Measurements from ENCODE around the gene FPR1.
A peak's percentile ranks its signal among the peaks of the same experiment; 100 is the strongest.

Gene FPR1

DNA sequence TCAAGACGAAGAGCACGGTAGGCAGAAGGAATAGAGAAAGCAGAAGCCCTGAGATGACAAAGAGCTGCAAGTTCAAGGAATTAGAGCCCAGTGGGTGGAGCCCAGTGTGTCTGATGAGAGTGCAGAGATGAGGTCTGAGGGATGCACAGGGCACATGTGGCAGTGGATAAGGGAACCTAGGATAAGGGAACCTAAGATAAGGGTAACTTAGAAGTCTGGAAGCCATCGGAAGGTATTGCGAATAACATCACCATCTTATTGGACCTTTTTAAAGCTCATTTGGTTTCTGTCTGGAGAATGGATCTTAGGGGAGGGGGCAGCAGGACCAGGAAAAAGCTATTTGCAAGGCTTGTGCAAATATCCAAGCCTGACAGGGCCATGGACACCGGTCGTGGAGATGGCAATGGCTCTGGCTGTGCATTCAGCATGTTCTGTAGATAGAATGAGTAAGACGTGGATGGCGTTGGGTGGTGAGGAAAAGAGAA lies 44.6 kb upstream of the FPR1 start:
- POLR2A ChIA-PET = no interaction called here
- Histone ChIP-seq H3K4me3 (ENCODE audit: control insufficient read depth in 1 of 7, extremely low read depth in 1 of 7, insufficient read depth in 4 of 7, low read depth in 2 of 7, low read length in 6 of 7) (no peak overlapping the region), H3K27me3 (replicated peaks in 2 of 5; ENCODE audit: control insufficient read depth in 4 of 5, insufficient read depth in 5 of 5, low read length in 4 of 5) (peaks cover 0 to 5% (median 0%) of the 10 kb centered on the region in 5 experiments), H3K9me3 (ENCODE audit: control extremely low read depth in 1 of 5, control insufficient read depth in 4 of 5, insufficient read depth in 2 of 5, low read depth in 1 of 5, low read length in 4 of 5) (peaks cover 0 to 7% (median 0%) of the 10 kb centered on the region in 5 experiments), H3K36me3 (ENCODE audit: control insufficient read depth in 4 of 4, insufficient read depth in 4 of 4, low read length in 3 of 4) (no peaks in the 10 kb centered on the region), H3K4me1 (ENCODE audit: control extremely low read depth in 1 of 4, control insufficient read depth in 4 of 4, insufficient read depth in 4 of 4, low read length in 3 of 4) (peaks cover 0 to 9% (median under 1%) of the 10 kb centered on the region in 4 experiments), H3K27ac (ENCODE audit: insufficient read depth in 1 of 2, low read depth in 1 of 2, low read length in 2 of 2, poor library complexity in 1 of 2, severe bottlenecking in 2 of 2) (peak overlapping the region in 1 of 2 experiments; percentile 56)
- peak in 2 of 3 donors; percentile 33 to 61 for DNase-seq
- CTCF ChIA-PET = interaction anchor here (0.5 to 1.7 kb wide), 2 partner anchors 18 to 1633 kb away, joined by 4 to 5 read pairs; no protein-coding TSS in a partner anchor
- 85% methylated on average over 6 of the region's 8 CpGs for WGBS (ENCODE audit: insufficient coverage)

DNA sequence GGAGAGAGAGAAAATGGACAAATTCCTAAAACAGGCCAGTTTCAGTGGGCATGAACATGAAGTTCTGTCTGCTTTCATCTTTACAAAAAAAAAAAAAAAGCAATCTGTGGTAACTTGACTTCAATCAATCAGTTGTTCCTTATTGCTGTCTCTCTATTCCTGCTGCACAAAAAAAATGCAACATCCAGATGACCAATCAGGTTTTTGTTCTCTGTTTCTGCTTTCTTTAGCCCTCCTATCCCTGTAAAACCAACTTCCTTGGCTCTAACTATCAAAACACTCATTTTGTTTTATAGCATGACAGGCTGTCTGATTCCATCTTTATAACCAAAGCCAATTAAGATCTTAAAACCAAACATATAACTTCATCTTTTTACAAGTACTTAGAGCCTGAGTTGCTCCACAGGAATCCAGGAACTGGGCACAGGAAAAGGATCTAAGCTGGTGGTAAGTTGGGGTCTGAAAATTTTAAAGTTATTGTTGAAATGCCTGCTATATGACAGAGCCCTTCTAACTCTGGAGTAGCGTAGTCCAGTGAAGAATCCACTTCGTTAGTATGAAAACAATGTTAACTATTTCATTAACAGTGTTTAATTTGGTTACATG lies 43.3 kb upstream of the FPR1 start, which contains the start of gene FPR3:
FPR3 (plus strand) TSS at position 273 of the 606 bp plus-strand sequence. CDS start 28,592 bp downstream, outside the sequence.
- CTCF ChIA-PET = no interaction called here
- H3K36me3 ChIP-seq (ENCODE audit: control insufficient read depth in 4 of 4, insufficient read depth in 4 of 4, low read length in 3 of 4) = no peaks in the 10 kb centered on the region
- POLR2A ChIA-PET = no interaction called here
- no peak within 1 kb of the TSS for H3K4me3 ChIP-seq (ENCODE audit: control insufficient read depth in 1 of 7, extremely low read depth in 1 of 7, insufficient read depth in 4 of 7, low read depth in 2 of 7, low read length in 6 of 7)
- H3K27ac ChIP-seq (ENCODE audit: insufficient read depth in 1 of 2, low read depth in 1 of 2, low read length in 2 of 2, poor library complexity in 1 of 2, severe bottlenecking in 2 of 2) = no peak within 1 kb of the TSS
- H3K4me1 ChIP-seq (ENCODE audit: control extremely low read depth in 1 of 4, control insufficient read depth in 4 of 4, insufficient read depth in 4 of 4, low read length in 3 of 4) = peaks cover 0 to 9% (median under 1%) of the 10 kb centered on the region in 4 experiments
- no peak for DNase-seq
- no CpG with 5 or more reads among the region's 2 CpGs for WGBS (ENCODE audit: insufficient coverage)
- peaks cover 0 to 5% (median 0%) of the 10 kb centered on the region in 5 experiments for H3K27me3 ChIP-seq (replicated peaks in 2 of 5; ENCODE audit: control insufficient read depth in 4 of 5, insufficient read depth in 5 of 5, low read length in 4 of 5)
- H3K9me3 ChIP-seq (ENCODE audit: control extremely low read depth in 1 of 5, control insufficient read depth in 4 of 5, insufficient read depth in 2 of 5, low read depth in 1 of 5, low read length in 4 of 5) = peaks cover 0 to 6% (median 0%) of the 10 kb centered on the region in 5 experiments

DNA sequence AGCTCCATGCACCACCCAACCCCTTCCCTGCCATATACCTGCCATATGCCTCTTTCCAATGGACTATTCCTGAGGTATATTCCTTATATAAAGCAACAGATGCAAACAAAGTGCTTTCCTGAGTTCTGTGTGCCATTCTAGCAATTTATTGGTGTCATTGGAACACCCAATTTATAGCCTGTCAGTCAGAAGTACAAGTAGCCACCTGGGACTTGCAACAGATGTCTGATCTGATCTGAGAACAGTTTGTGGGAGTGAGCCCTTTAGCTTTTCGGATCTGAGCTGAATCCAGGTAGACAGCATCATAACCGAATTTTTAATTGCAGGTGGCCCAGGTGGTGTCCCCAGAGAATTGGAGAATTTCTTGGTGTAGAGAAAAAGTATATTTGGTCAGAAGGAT lies 42.3 kb upstream of the FPR1 start:
- ChIA-PET CTCF (no interaction called here), POLR2A (no interaction called here)
- Histone ChIP-seq H3K4me3 (ENCODE audit: control insufficient read depth in 1 of 7, extremely low read depth in 1 of 7, insufficient read depth in 4 of 7, low read depth in 2 of 7, low read length in 6 of 7) (no peak overlapping the region), H3K4me1 (ENCODE audit: control extremely low read depth in 1 of 4, control insufficient read depth in 4 of 4, insufficient read depth in 4 of 4, low read length in 3 of 4) (peaks cover 0 to 1% (median 0%) of the 10 kb centered on the region in 4 experiments), H3K27me3 (replicated peaks in 2 of 5; ENCODE audit: control insufficient read depth in 4 of 5, insufficient read depth in 5 of 5, low read length in 4 of 5) (peaks cover 0 to 5% (median 0%) of the 10 kb centered on the region in 5 experiments), H3K9me3 (ENCODE audit: control extremely low read depth in 1 of 5, control insufficient read depth in 4 of 5, insufficient read depth in 2 of 5, low read depth in 1 of 5, low read length in 4 of 5) (peaks cover 0 to 5% (median 0%) of the 10 kb centered on the region in 5 experiments), H3K27ac (ENCODE audit: insufficient read depth in 1 of 2, low read depth in 1 of 2, low read length in 2 of 2, poor library complexity in 1 of 2, severe bottlenecking in 2 of 2) (no peak overlapping the region), H3K36me3 (ENCODE audit: control insufficient read depth in 4 of 4, insufficient read depth in 4 of 4, low read length in 3 of 4) (no peaks in the 10 kb centered on the region)
- no peak for DNase-seq
- 100% methylated on average over 2 of the region's 2 CpGs for WGBS (ENCODE audit: insufficient coverage)

DNA sequence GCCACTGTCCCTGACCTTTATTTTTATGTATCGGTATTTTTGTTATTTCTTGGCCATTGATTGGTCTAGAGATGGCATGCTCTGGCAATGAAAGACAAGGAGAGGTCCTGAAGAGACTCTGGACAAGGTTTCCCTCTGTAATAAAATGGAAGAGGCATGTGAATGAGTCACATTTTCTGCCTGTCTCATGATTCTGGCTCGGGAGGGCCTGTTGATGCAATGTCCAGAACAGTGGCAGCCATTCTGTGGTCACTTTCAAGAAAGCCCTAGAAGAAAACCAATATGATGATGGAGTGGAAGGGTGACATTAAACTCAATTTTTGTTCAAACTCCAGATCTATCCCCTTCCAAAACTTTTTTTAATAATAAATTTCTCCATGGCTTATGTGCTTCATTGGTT lies 41.3 kb upstream of the FPR1 start:
- Histone ChIP-seq H3K4me3 (ENCODE audit: control insufficient read depth in 1 of 7, extremely low read depth in 1 of 7, insufficient read depth in 4 of 7, low read depth in 2 of 7, low read length in 6 of 7) (no peak overlapping the region), H3K27me3 (replicated peaks in 2 of 5; ENCODE audit: control insufficient read depth in 4 of 5, insufficient read depth in 5 of 5, low read length in 4 of 5) (peaks cover 0 to 5% (median 0%) of the 10 kb centered on the region in 5 experiments), H3K27ac (ENCODE audit: insufficient read depth in 1 of 2, low read depth in 1 of 2, low read length in 2 of 2, poor library complexity in 1 of 2, severe bottlenecking in 2 of 2) (no peak overlapping the region), H3K36me3 (ENCODE audit: control insufficient read depth in 4 of 4, insufficient read depth in 4 of 4, low read length in 3 of 4) (no peaks in the 10 kb centered on the region), H3K4me1 (ENCODE audit: control extremely low read depth in 1 of 4, control insufficient read depth in 4 of 4, insufficient read depth in 4 of 4, low read length in 3 of 4) (no peaks in the 10 kb centered on the region), H3K9me3 (ENCODE audit: control extremely low read depth in 1 of 5, control insufficient read depth in 4 of 5, insufficient read depth in 2 of 5, low read depth in 1 of 5, low read length in 4 of 5) (peaks cover 0 to 2% (median 0%) of the 10 kb centered on the region in 5 experiments)
- no peak for DNase-seq
- ChIA-PET POLR2A (no interaction called here), CTCF (no interaction called here)
- WGBS (ENCODE audit: insufficient coverage) = 88% methylated on average over 2 of the region's 2 CpGs

DNA sequence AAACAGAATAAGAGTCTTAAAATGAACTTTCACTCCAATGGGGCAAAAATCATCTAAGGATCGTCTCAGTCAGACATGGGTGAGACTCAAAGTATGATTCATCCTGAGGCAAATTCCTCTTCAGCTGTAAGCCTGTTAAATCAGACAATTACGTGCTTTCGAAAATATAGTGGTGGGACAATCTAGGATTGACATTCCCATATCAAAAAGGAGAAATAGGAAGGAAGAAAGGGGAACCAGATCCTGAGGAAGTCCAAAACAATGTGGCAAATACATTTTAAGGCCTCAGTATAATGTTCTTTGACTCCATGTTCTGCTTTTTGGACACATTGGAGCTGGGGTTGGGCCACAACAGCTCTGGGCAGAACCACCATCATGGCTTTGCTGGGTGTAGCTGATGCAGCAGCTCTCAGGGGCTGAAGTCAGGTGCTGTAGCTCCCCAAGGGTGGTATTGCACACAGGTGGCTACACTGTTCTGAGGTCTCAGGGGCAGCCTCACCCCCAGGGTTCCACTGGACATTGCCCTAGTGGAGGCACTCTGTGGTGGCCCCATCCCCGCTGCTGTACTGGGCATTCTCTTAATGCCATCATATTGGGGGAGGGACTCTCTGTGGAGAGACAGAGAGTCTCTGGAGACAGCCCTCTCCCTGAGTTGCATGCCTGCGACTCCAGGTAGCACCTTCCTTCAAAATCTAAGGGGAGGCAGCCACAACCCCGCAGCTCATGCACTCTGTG lies 37.5 kb upstream of the FPR1 start:
- Histone ChIP-seq H3K4me1 (ENCODE audit: control extremely low read depth in 1 of 4, control insufficient read depth in 4 of 4, insufficient read depth in 4 of 4, low read length in 3 of 4) (no peaks in the 10 kb centered on the region), H3K36me3 (ENCODE audit: control insufficient read depth in 4 of 4, insufficient read depth in 4 of 4, low read length in 3 of 4) (no peaks in the 10 kb centered on the region), H3K9me3 (ENCODE audit: control extremely low read depth in 1 of 5, control insufficient read depth in 4 of 5, insufficient read depth in 2 of 5, low read depth in 1 of 5, low read length in 4 of 5) (peaks cover 0 to 2% (median 0%) of the 10 kb centered on the region in 5 experiments), H3K27ac (ENCODE audit: insufficient read depth in 1 of 2, low read depth in 1 of 2, low read length in 2 of 2, poor library complexity in 1 of 2, severe bottlenecking in 2 of 2) (no peak overlapping the region), H3K4me3 (ENCODE audit: control insufficient read depth in 1 of 7, extremely low read depth in 1 of 7, insufficient read depth in 4 of 7, low read depth in 2 of 7, low read length in 6 of 7) (no peak overlapping the region), H3K27me3 (replicated peaks in 2 of 5; ENCODE audit: control insufficient read depth in 4 of 5, insufficient read depth in 5 of 5, low read length in 4 of 5) (no peaks in the 10 kb centered on the region)
- ChIA-PET CTCF (interaction anchor here (0.6 kb wide), 1 partner anchor 36 kb away, joined by 3 read pairs; no protein-coding TSS in a partner anchor), POLR2A (no interaction called here)
- no peak for DNase-seq
- WGBS (ENCODE audit: insufficient coverage) = 93% methylated on average over 6 of the region's 6 CpGs

DNA sequence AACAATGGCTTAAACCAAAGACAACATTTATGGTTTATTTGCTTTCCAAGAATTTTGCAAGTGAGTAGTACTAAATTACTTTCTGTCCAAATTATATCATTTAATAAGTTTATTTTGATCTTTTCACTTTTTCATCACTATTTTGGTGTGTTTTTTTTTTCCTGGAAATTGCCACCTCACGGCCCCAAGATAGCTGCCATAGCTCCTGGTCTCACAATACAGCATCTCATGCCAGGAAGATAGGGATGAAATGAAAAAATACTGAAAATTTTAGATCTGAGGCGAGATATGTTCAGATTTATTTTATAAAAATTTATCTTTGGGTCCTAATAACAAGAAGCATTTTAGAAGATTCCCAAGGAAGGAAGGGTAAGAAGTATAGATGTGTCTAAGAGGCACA lies 36.4 kb upstream of the FPR1 start:
- Histone ChIP-seq H3K27ac (ENCODE audit: insufficient read depth in 1 of 2, low read depth in 1 of 2, low read length in 2 of 2, poor library complexity in 1 of 2, severe bottlenecking in 2 of 2) (no peak overlapping the region), H3K4me1 (ENCODE audit: control extremely low read depth in 1 of 4, control insufficient read depth in 4 of 4, insufficient read depth in 4 of 4, low read length in 3 of 4) (peaks cover 0 to 1% (median 0%) of the 10 kb centered on the region in 4 experiments), H3K36me3 (ENCODE audit: control insufficient read depth in 4 of 4, insufficient read depth in 4 of 4, low read length in 3 of 4) (no peaks in the 10 kb centered on the region), H3K27me3 (replicated peaks in 2 of 5; ENCODE audit: control insufficient read depth in 4 of 5, insufficient read depth in 5 of 5, low read length in 4 of 5) (peaks cover 0 to 1% (median 0%) of the 10 kb centered on the region in 5 experiments), H3K9me3 (ENCODE audit: control extremely low read depth in 1 of 5, control insufficient read depth in 4 of 5, insufficient read depth in 2 of 5, low read depth in 1 of 5, low read length in 4 of 5) (peaks cover 0 to 2% (median 0%) of the 10 kb centered on the region in 5 experiments), H3K4me3 (ENCODE audit: control insufficient read depth in 1 of 7, extremely low read depth in 1 of 7, insufficient read depth in 4 of 7, low read depth in 2 of 7, low read length in 6 of 7) (no peak overlapping the region)
- no peak for DNase-seq
- WGBS (ENCODE audit: insufficient coverage) = no CpG with 5 or more reads among the region's 2 CpGs
- CTCF ChIA-PET = no interaction called here
- POLR2A ChIA-PET = no interaction called here

Measured in common myeloid progenitor, CD34-positive (primary cell).